Astrocyte (in vitro differentiated cells and primary cell): ENCODE measurements around the gene FGF2. TPM values are rescaled to one million over a fixed set of nuclear protein-coding genes. Genes with fewer than 3 reads are reported as not detected.
"Not testable (repeated sequence)": the region's sequence is repeated elsewhere in the genome, so short reads cannot be mapped to it uniquely, and the experiment has no call there.

Experiments
- DNase-seq: peaks from one replicate; pipeline ENCODE4 v3.0.0-alpha.2; 2010; ENCODE audit warnings: low read depth
- FAIRE-seq: peaks from 2 replicates; lab custom pipeline; 2011; peaks lifted over from hg19 to GRCh38; lab: Jason Lieb, UNC
- H2AFZ ChIP-seq: 2 replicates; pipeline ENCODE4 v1.6.0; 2012; ENCODE audit warnings: low read depth, low read length, inconsistent platforms
- H3K27ac ChIP-seq: 2 replicates; pipeline ENCODE4 v1.5.1; 2011; ENCODE audit warnings: low read depth, low read length, inconsistent platforms
- H3K27me3 ChIP-seq: 2 replicates; pipeline ENCODE4 v1.6.0; 2011; ENCODE audit warnings: low read length, inconsistent platforms; ENCODE audit not compliant: insufficient read depth
- H3K36me3 ChIP-seq: 2 replicates; pipeline ENCODE4 v1.5.1; 2011; ENCODE audit warnings: low read length, inconsistent platforms; ENCODE audit not compliant: insufficient read depth
- H3K4me1 ChIP-seq: 2 replicates; pipeline ENCODE4 v1.5.1; 2011; ENCODE audit warnings: low read length, inconsistent platforms; ENCODE audit not compliant: insufficient read depth
- H3K4me2 ChIP-seq: 2 replicates; pipeline ENCODE4 v1.6.0; 2012; ENCODE audit warnings: low read length, inconsistent platforms
- H3K4me3 ChIP-seq: 2 replicates; pipeline ENCODE4 v1.5.1; 2011; ENCODE audit warnings: low read depth, mild to moderate bottlenecking, low read length, inconsistent platforms; ENCODE audit not compliant: insufficient read depth
- H3K79me2 ChIP-seq: 2 replicates; pipeline ENCODE4 v1.6.0; 2012; ENCODE audit warnings: mild to moderate bottlenecking, low read length, inconsistent platforms; ENCODE audit not compliant: insufficient read depth
- H3K9ac ChIP-seq: 2 replicates; pipeline ENCODE4 v1.6.0; 2012; ENCODE audit warnings: mild to moderate bottlenecking, low read length, inconsistent platforms
- H3K9me3 ChIP-seq: 2 replicates; pipeline ENCODE4 v1.5.1; 2012; ENCODE audit warnings: low read depth, mild to moderate bottlenecking, low read length, inconsistent platforms; ENCODE audit not compliant: insufficient read depth
- H4K20me1 ChIP-seq: 2 replicates; pipeline ENCODE4 v1.6.0; 2012; ENCODE audit warnings: low read length, inconsistent platforms; ENCODE audit not compliant: insufficient read depth
- H3K27ac Mint-ChIP-seq: one replicate; pipeline ENCODE4 v1.8.0; 2021; ENCODE audit warnings: mild to moderate bottlenecking, mixed read lengths; ENCODE audit not compliant: unreplicated experiment
- H3K27me3 Mint-ChIP-seq: one replicate; pipeline ENCODE4 v1.8.0; 2021; ENCODE audit warnings: low read depth, mixed read lengths; ENCODE audit not compliant: unreplicated experiment
- H3K36me3 Mint-ChIP-seq: one replicate; pipeline ENCODE4 v1.8.0; 2021; ENCODE audit warnings: low read depth, mixed read lengths; ENCODE audit not compliant: unreplicated experiment
- H3K4me1 Mint-ChIP-seq: one replicate; pipeline ENCODE4 v1.8.0; 2021; ENCODE audit warnings: low read depth, mixed read lengths; ENCODE audit not compliant: unreplicated experiment
- H3K4me3 Mint-ChIP-seq: one replicate; pipeline ENCODE4 v1.8.0; 2021; ENCODE audit warnings: mild to moderate bottlenecking, moderate library complexity, mixed read lengths; ENCODE audit not compliant: unreplicated experiment
- H3K9me3 Mint-ChIP-seq: one replicate; pipeline ENCODE4 v1.8.0; 2021; ENCODE audit warnings: mild to moderate bottlenecking, mixed read lengths; ENCODE audit not compliant: unreplicated experiment
- EZH2 ChIP-seq: IDR thresholded peaks from 2 replicates; pipeline ENCODE4 v1.6.1; 2012; ENCODE audit warnings: mild to moderate bottlenecking, low read length, inconsistent platforms; ENCODE audit not compliant: insufficient read depth
- total RNA-seq: library from RNA; stranded (reverse); gene quantifications from 2 replicates; pipeline ENCODE4 v1.2.1, GENCODE V29; 2021
- TF ChIP-seq, protein P1 (sequence below): IDR thresholded peaks from 2 replicates; pipeline ENCODE4 v1.5.1; 2011; ENCODE audit warnings: low read depth, mild to moderate bottlenecking, inconsistent platforms, low read length, moderate library complexity; ENCODE audit not compliant: insufficient read depth

The FGF2 gene
- total RNA-seq, 1 donor from 2014 or later, result 38.4 TPM

DNA sequence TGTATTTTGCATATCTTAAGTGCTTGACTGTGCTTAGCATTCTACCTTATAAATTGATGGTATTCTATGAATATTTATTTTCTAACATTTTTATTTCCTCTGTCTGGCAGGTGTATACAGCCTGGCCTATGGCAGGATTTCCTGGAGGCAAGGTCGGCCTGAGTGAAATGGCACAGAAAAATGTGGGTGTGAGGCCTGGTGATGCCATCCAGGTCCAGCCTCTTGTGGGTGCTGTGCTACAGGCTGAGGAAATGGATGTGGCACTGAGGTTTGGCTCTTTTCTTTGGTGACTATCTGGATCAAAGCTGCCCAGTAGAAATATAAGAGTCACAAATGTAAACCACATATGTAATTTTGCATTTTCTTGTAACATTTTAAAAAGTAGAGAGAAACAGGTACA is 102.3 kb downstream of the FGF2 start:
- TF ChIP-seq EZH2, result no peak
- TF ChIP-seq, protein P1, sequence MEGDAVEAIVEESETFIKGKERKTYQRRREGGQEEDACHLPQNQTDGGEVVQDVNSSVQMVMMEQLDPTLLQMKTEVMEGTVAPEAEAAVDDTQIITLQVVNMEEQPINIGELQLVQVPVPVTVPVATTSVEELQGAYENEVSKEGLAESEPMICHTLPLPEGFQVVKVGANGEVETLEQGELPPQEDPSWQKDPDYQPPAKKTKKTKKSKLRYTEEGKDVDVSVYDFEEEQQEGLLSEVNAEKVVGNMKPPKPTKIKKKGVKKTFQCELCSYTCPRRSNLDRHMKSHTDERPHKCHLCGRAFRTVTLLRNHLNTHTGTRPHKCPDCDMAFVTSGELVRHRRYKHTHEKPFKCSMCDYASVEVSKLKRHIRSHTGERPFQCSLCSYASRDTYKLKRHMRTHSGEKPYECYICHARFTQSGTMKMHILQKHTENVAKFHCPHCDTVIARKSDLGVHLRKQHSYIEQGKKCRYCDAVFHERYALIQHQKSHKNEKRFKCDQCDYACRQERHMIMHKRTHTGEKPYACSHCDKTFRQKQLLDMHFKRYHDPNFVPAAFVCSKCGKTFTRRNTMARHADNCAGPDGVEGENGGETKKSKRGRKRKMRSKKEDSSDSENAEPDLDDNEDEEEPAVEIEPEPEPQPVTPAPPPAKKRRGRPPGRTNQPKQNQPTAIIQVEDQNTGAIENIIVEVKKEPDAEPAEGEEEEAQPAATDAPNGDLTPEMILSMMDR, result no peak
- Histone ChIP-seq H3K27me3 (no peaks in the 10 kb centered on the region), H3K4me1 (no peaks in the 10 kb centered on the region), H3K4me3 (no peak overlapping the region), H3K9ac (no peak overlapping the region), H3K4me2 (no peak overlapping the region), H3K9me3 (no peaks in the 10 kb centered on the region), H3K27ac (no peak overlapping the region), H2AFZ (no peak overlapping the region), H3K79me2 (peaks cover 33% of the 10 kb centered on the region), H4K20me1 (no peaks in the 10 kb centered on the region), H3K36me3 (peaks cover 8% of the 10 kb centered on the region)
- Mint-ChIP-seq H3K27me3 (no peaks in the 10 kb centered on the region), H3K4me1 (peaks cover 2% of the 10 kb centered on the region), H3K27ac (no peak overlapping the region), H3K36me3 (no peaks in the 10 kb centered on the region), H3K4me3 (no peak overlapping the region), H3K9me3 (no peaks in the 10 kb centered on the region)
- FAIRE-seq (no peak), DNase-seq (no peak)

GRCh38 chr4:122930862-122931261 is 104.2 kb downstream of the FGF2 start:
- H3K9ac ChIP-seq, result no peak overlapping the region
- H3K9me3 Mint-ChIP-seq, result no peaks in the 10 kb centered on the region
- H2AFZ ChIP-seq, result no peak overlapping the region
- H3K27ac Mint-ChIP-seq, result no peak overlapping the region
- no peaks in the 10 kb centered on the region for H4K20me1 ChIP-seq
- peaks cover 16% of the 10 kb centered on the region for H3K36me3 ChIP-seq
- H3K36me3 Mint-ChIP-seq, result no peaks in the 10 kb centered on the region
- H3K4me2 ChIP-seq, result no peak overlapping the region
- no peaks in the 10 kb centered on the region for H3K9me3 ChIP-seq
- H3K79me2 ChIP-seq, result peaks cover 14% of the 10 kb centered on the region
- no peaks in the 10 kb centered on the region for H3K27me3 Mint-ChIP-seq
- H3K27me3 ChIP-seq, result no peaks in the 10 kb centered on the region
- no peak overlapping the region for H3K27ac ChIP-seq
- DNase-seq (no peak), FAIRE-seq (no peak)
- H3K4me1 Mint-ChIP-seq, result peaks cover 2% of the 10 kb centered on the region
- H3K4me3 Mint-ChIP-seq, result no peak overlapping the region
- H3K4me3 ChIP-seq, result no peak overlapping the region
- no peak for TF ChIP-seq EZH2
- TF ChIP-seq, protein P1, result peak; percentile 50
- no peaks in the 10 kb centered on the region for H3K4me1 ChIP-seq

- H2AFZ ChIP-seq, result no peak overlapping the region
- no peaks in the 10 kb centered on the region for H3K27me3 Mint-ChIP-seq
- H3K4me1 Mint-ChIP-seq, result no peaks in the 10 kb centered on the region
- H3K27me3 ChIP-seq, result no peaks in the 10 kb centered on the region
- H3K4me3 Mint-ChIP-seq, result no peak overlapping the region
- no peaks in the 10 kb centered on the region for H3K4me1 ChIP-seq
- no peak overlapping the region for H3K27ac ChIP-seq
- TF ChIP-seq, protein P1, result no peak
- no peak for TF ChIP-seq EZH2
- H3K4me2 ChIP-seq, result no peak overlapping the region
- H3K79me2 ChIP-seq, result no peaks in the 10 kb centered on the region
- no peak for DNase-seq
- H3K9ac ChIP-seq, result no peak overlapping the region
- H3K9me3 ChIP-seq, result no peaks in the 10 kb centered on the region
- H3K36me3 Mint-ChIP-seq, result peaks cover 7% of the 10 kb centered on the region
- FAIRE-seq, result no peak
- H4K20me1 ChIP-seq, result no peaks in the 10 kb centered on the region
- no peak overlapping the region for H3K27ac Mint-ChIP-seq
- no peaks in the 10 kb centered on the region for H3K9me3 Mint-ChIP-seq
- peaks cover 25% of the 10 kb centered on the region for H3K36me3 ChIP-seq
- no peak overlapping the region for H3K4me3 ChIP-seq
These were observed 106.1 kb downstream of the FGF2 start for GRCh38 chr4:122932763-122933162.

DNA sequence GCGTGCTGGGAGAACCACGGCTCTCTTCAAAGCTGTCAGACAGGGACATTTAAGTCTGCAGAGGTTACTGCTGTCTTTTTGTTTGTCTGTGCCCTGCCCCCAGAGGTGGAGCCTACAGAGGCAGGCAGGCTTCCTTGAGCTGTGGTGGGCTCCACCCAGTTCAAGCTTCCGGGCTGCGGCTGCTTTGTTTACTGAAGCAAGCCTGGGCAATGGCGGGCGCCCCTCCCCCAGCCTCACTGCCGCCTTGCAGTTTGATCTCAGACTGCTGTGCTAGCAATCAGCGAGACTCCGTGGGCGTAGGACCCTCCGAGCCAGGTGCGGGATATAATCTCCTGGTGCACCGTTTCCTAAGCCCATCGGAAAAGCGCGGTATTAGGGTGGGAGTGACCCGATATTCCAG is 118.5 kb downstream of the FGF2 start:
- not testable (repeated sequence) for H3K9me3 Mint-ChIP-seq, H3K9me3 ChIP-seq, H4K20me1 ChIP-seq, FAIRE-seq, H3K27ac ChIP-seq, H3K4me3 Mint-ChIP-seq, H3K27me3 ChIP-seq, H3K4me2 ChIP-seq, H3K4me3 ChIP-seq, H3K4me1 Mint-ChIP-seq, H3K4me1 ChIP-seq, H3K27ac Mint-ChIP-seq, H2AFZ ChIP-seq, H3K9ac ChIP-seq, H3K79me2 ChIP-seq, DNase-seq, H3K36me3 Mint-ChIP-seq, H3K27me3 Mint-ChIP-seq
- peaks cover 14% of the 10 kb centered on the region for H3K36me3 ChIP-seq
